GM12878 (cell line): ENCODE data around the gene ASPM. TPM values are rescaled to one million over a fixed set of nuclear protein-coding genes. Genes with fewer than 3 reads are reported as not detected.

ENCODE experiments used
- ATAC-seq: fragments of 200-7000 bp; cut with Tn5 transposase; 3 replicates; pipeline ENCODE4 v1.9.1; 2020; ENCODE audit warnings: mild to moderate bottlenecking, moderate library complexity
- BruUV-seq: library from RNA; stranded (reverse); fragments of 400-500 nt; replicated peaks from 2 replicates; lab custom pipeline; 2021; lab: Mats Ljungman, UMichigan
- CTCF ChIA-PET: fragments of 300-600 bp; sonication (Branson Sonifier 250); formaldehyde crosslinking; extraction: SDS; loops from one replicate; lab custom pipeline; 2021; ENCODE audit warnings: inconsistent platforms; lab: Yijun Ruan, JAX
- POLR2A ChIA-PET: fragments of 350-600 bp; formaldehyde crosslinking; extraction: SDS; loops from one replicate; lab custom pipeline; 2021; ENCODE audit warnings: inconsistent platforms; lab: Charles Lee
- RAD21 ChIA-PET: fragments of 300-600 bp; sonication (Branson Sonifier 250); formaldehyde crosslinking; loops from one replicate; lab custom pipeline; 2023; ENCODE audit warnings: antibody characterized with exemption; ENCODE audit not compliant: unreplicated experiment; lab: Charles Lee
- SMC1A ChIA-PET: fragments of 300-600 bp; sonication (Branson Sonifier 250); formaldehyde crosslinking; loops from one replicate; lab custom pipeline; 2023; ENCODE audit not compliant: unreplicated experiment, uncharacterized antibody; lab: Charles Lee
- DNase-seq: peaks from one replicate; pipeline ENCODE4 v3.0.0-alpha.2; 2011; ENCODE audit warnings: low read depth, low spot score
- FAIRE-seq: peaks from 3 replicates; lab custom pipeline; 2011; peaks lifted over from hg19 to GRCh38; lab: Jason Lieb, UNC
- H2AFZ ChIP-seq: 2 replicates; pipeline ENCODE4 v1.6.0; 2011; ENCODE audit warnings: low read depth, low read length, control low read depth; ENCODE audit not compliant: control insufficient read depth
- H3K27ac ChIP-seq: 2 replicates; pipeline ENCODE4 v1.5.1; 2011; ENCODE audit warnings: control low read depth; ENCODE audit not compliant: control insufficient read depth, insufficient read depth
- H3K27me3 ChIP-seq, 2 experiments: replicated peaks in 1 of 2; 2 replicates each; pipeline versions ENCODE4 v1.6.0 to v1.6.1; 2011; ENCODE audit warnings: low read length in 1 of 2; ENCODE audit not compliant: control insufficient read depth in 2 of 2, insufficient read depth in 2 of 2
- H3K36me3 ChIP-seq, 2 experiments: 2 replicates each; pipeline ENCODE4 v1.5.1; 2011; ENCODE audit warnings: low read length in 1 of 2; ENCODE audit not compliant: control insufficient read depth in 2 of 2, insufficient read depth in 2 of 2
- H3K4me1 ChIP-seq: 2 replicates; pipeline ENCODE4 v1.6.1; 2011; ENCODE audit warnings: mild to moderate bottlenecking, low read length, moderate library complexity, mixed read lengths; ENCODE audit not compliant: control insufficient read depth, insufficient read depth
- H3K4me2 ChIP-seq: 2 replicates; pipeline ENCODE4 v1.6.0; 2011; ENCODE audit warnings: control low read depth; ENCODE audit not compliant: control insufficient read depth, insufficient read depth
- H3K4me3 ChIP-seq: fragments of 200-600 bp; sonication (generic); 2 replicates; pipeline ENCODE4 v1.5.1; 2016
- H3K79me2 ChIP-seq: 2 replicates; pipeline ENCODE4 v1.6.0; 2011; ENCODE audit warnings: low read length; ENCODE audit not compliant: control insufficient read depth, insufficient read depth
- H3K9ac ChIP-seq: 2 replicates; pipeline ENCODE4 v1.8.0; 2011; ENCODE audit warnings: low read length, control low read depth, mixed read lengths; ENCODE audit not compliant: control insufficient read depth, insufficient read depth
- H3K9me3 ChIP-seq: replicated peaks from 3 replicates; pipeline ENCODE4 v1.5.1; 2011; ENCODE audit warnings: mild to moderate bottlenecking, low read length; ENCODE audit not compliant: control insufficient read depth, insufficient read depth
- H4K20me1 ChIP-seq: 2 replicates; pipeline ENCODE4 v1.6.0; 2011; ENCODE audit not compliant: control insufficient read depth, insufficient read depth
- CBX3 ChIP-seq: fragments of 200-600 bp; sonication (generic); IDR thresholded peaks from 2 replicates; pipeline ENCODE4 v1.6.1; 2016; ENCODE audit warnings: low read depth, borderline replicate concordance
- JUNB ChIP-seq: IDR thresholded peaks from 2 replicates; pipeline ENCODE4 v1.6.1; 2016; ENCODE audit warnings: antibody characterized with exemption, mild to moderate bottlenecking
- MEF2A ChIP-seq: IDR thresholded peaks from 2 replicates; pipeline ENCODE4 v1.6.1; 2011; ENCODE audit warnings: low read depth, mild to moderate bottlenecking, low read length, moderate library complexity; ENCODE audit not compliant: insufficient read depth
- RAD21 ChIP-seq: IDR thresholded peaks from 2 replicates; pipeline ENCODE4 v1.6.1; 2011; ENCODE audit warnings: mild to moderate bottlenecking, low read depth, low read length, moderate library complexity; ENCODE audit not compliant: insufficient read depth
- WGBS: methylation state at CpG from one replicate; pipeline ENCODE4 v1.1.6; 2016; ENCODE audit warnings: low lambda C conversion rate; ENCODE audit not compliant: insufficient replicate concordance, insufficient coverage; ENCODE audit errors: missing lambda C conversion rate; 5-methylcytosine and 5-hydroxymethylcytosine counted together
- in situ Hi-C: fragments of 300-500 bp; cut with MboI; formaldehyde crosslinking; loops from 9 replicates; pipeline ENCODE4 v1.14.3; 2018; ENCODE audit warnings: mixed read lengths
- intact Hi-C: fragments of 100-400 bp; cut with micrococcal nuclease; formaldehyde crosslinking; loops from one replicate; pipeline ENCODE4 v1.14.2; 2022; ENCODE audit not compliant: unreplicated experiment
- polyA plus RNA-seq, 11 experiments: library from polyadenylated mRNA; depleted of rRNA in 4 of 11; unstranded in 6 of 11; stranded (reverse) in 5 of 11; fragments of >200 nt; fragmentation: Nextera tagmentation in 4 of 11; fragmentation: Illumina TruSeq in 1 of 11; extraction: Ambion mirVana in 4 of 11; extraction: Trizol in 1 of 11; gene quantifications; 1 replicate in 1 of 11; 2 replicates in 10 of 11; pipeline versions ENCODE4 v1.2.1 to v1.2.3, GENCODE V29; 2011 to 2016; ENCODE audit warnings: inconsistent platforms in 2 of 11, missing spikeins in 2 of 11, low read depth in 1 of 11
- total RNA-seq, 4 experiments: library from RNA; depleted of rRNA in 3 of 4; stranded (reverse); fragments of >200 nt in 3 of 4; fragmentation: Illumina TruSeq in 1 of 4; extraction: Trizol in 1 of 4; gene quantifications; 2 replicates each; pipeline versions ENCODE4 v1.2.1 to v1.2.3, GENCODE V29; 2013 to 2021
- TF ChIP-seq, protein P1 (sequence below), 3 experiments: IDR thresholded peaks in 2 of 3; conservative IDR thresholded peaks in 1 of 3; 2 replicates each; pipeline ENCODE4 v1.5.1; 2011; ENCODE audit warnings: low read depth in 3 of 3, low read length in 3 of 3, mild to moderate bottlenecking in 3 of 3, control low read depth in 2 of 3, moderate library complexity in 2 of 3, inconsistent platforms in 1 of 3, mixed read lengths in 1 of 3; ENCODE audit not compliant: control insufficient read depth in 2 of 3, insufficient read depth in 1 of 3; ENCODE audit errors: extremely low read depth in 1 of 3

The ASPM gene
- total and polyA plus RNA-seq, 10 of the 15 experiments (the other 5 are each of a cell fraction or from before 2014, with no cell fraction given): 16.2 to 54.9 (median 26.4) TPM

DNA sequence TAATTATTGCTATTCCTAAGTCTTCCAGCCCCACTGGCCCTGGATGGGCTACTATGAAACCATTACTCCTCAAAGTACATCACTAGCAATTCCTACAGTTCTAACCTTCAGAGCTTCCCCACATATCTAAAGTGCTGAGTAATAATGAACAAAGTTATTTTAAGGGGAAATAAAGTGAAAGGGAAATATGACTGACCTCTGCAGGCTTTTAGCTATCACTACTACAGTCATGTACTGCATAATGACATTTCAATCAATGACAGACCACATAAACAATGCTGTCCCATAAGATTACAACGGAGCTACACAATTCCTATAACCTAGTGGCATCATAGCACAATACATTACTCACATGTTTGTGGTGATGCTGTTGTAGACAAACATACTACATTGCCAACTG, 32.5 kb upstream of the ASPM start:
- no peaks in the 10 kb centered on the region for H3K9me3 ChIP-seq
- no peak overlapping the region for H3K4me3 ChIP-seq
- H3K4me2 ChIP-seq: no peak overlapping the region
- ChIA-PET CTCF (interaction anchor here (0.7 to 7.6 kb wide), 16 partner anchors 8 to 278 kb away, joined by 3 to 171 read pairs (median 8); no protein-coding TSS in a partner anchor), SMC1A (interaction anchor here (0.6 to 4.1 kb wide), 18 partner anchors 9 to 343 kb away, joined by 3 to 62 read pairs (median 4); no protein-coding TSS in a partner anchor), RAD21 (interaction anchor here (1.4 to 6.7 kb wide), 3 partner anchors 43 to 179 kb away, joined by 3 to 74 read pairs (median 16); no protein-coding TSS in a partner anchor), POLR2A (interaction anchor here (1.0 to 1.9 kb wide), 2 partner anchors 21 to 178 kb away, joined by 3 to 4 read pairs; no protein-coding TSS in a partner anchor)
- in situ Hi-C loops (no loop called here), intact Hi-C loops (no loop called here)
- FAIRE-seq (no peak), DNase-seq (no peak), ATAC-seq (peak; percentile 32)
- H3K79me2 ChIP-seq: no peaks in the 10 kb centered on the region; the same call in none of the 2 replicates
- H4K20me1 ChIP-seq: no peaks in the 10 kb centered on the region
- H3K27me3 ChIP-seq: no peaks in the 10 kb centered on the region
- no peak overlapping the region for H2AFZ ChIP-seq
- TF ChIP-seq RAD21 (peak; percentile 28; the same call in 1 of the 2 replicates), MEF2A (peak; percentile 70; the same call in 1 of the 2 replicates), JUNB (peak; percentile 57), CBX3 (no peak)
- TF ChIP-seq, protein P1, sequence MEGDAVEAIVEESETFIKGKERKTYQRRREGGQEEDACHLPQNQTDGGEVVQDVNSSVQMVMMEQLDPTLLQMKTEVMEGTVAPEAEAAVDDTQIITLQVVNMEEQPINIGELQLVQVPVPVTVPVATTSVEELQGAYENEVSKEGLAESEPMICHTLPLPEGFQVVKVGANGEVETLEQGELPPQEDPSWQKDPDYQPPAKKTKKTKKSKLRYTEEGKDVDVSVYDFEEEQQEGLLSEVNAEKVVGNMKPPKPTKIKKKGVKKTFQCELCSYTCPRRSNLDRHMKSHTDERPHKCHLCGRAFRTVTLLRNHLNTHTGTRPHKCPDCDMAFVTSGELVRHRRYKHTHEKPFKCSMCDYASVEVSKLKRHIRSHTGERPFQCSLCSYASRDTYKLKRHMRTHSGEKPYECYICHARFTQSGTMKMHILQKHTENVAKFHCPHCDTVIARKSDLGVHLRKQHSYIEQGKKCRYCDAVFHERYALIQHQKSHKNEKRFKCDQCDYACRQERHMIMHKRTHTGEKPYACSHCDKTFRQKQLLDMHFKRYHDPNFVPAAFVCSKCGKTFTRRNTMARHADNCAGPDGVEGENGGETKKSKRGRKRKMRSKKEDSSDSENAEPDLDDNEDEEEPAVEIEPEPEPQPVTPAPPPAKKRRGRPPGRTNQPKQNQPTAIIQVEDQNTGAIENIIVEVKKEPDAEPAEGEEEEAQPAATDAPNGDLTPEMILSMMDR (IDR thresholded peaks at IDR 0.05 in 2 of 3, conservative IDR thresholded peaks at IDR 0.05 in 1 of 3; ENCODE audit: control insufficient read depth in 2 of 3, extremely low read depth in 1 of 3, insufficient read depth in 1 of 3, low read depth in 3 of 3, low read length in 3 of 3): peak in 2 of 3 experiments; percentile 12 to 14; a peak in 1 of 6 replicates
- BruUV-seq: no TSS peak
- H3K36me3 ChIP-seq: peaks cover 0 to 14% of the 10 kb centered on the region in 2 experiments; a peak in 2 of 4 replicates
- H3K27ac ChIP-seq: no peak overlapping the region
- 0% methylated on average over 1 of the region's 1 CpG for WGBS
- H3K9ac ChIP-seq: no peak overlapping the region
- H3K4me1 ChIP-seq: peaks cover 16% of the 10 kb centered on the region
